ENCODE data around the gene KAT5. TPM values are rescaled to one million over a fixed set of nuclear protein-coding genes. Genes with fewer than 3 reads are reported as not detected.
"Not testable (repeated sequence)": the region's sequence is repeated elsewhere in the genome, so short reads cannot be mapped to it uniquely, and the experiment has no call there.

The KAT5 gene
- 47.2 and 72.2 TPM in 2 replicates for total RNA-seq

- TF ChIP-seq CTCF (conservative IDR thresholded peaks at IDR 0.05; ENCODE audit: low read depth, low read length): peak; percentile 98
- H3K4me3 ChIP-seq (ENCODE audit: low read depth, low read length): peak within 1 kb of the TSS; percentile 74
- DNase-seq (ENCODE audit: low read depth): peak; percentile 82
Measured at GRCh38 chr11:65711785-65712632, at the start of gene KAT5. KAT5 (plus strand) TSS chr11:65712252; CDS start chr11:65712268, 16 bp downstream.

GRCh38 chr11:65662799-65663638, 49.0 kb upstream of the KAT5 start, which contains the start of gene RELA:
RELA (minus strand) TSS chr11:65662916; CDS start chr11:65662832, 84 bp downstream.
- DNase-seq (ENCODE audit: low read depth): peak; percentile 39
- TF ChIP-seq CTCF (conservative IDR thresholded peaks at IDR 0.05; ENCODE audit: low read depth, low read length): no peak
- H3K4me3 ChIP-seq (ENCODE audit: low read depth, low read length): peak within 1 kb of the TSS; percentile 100

- no peak for DNase-seq (ENCODE audit: low read depth)
- no peak for TF ChIP-seq CTCF (conservative IDR thresholded peaks at IDR 0.05; ENCODE audit: low read depth, low read length)
- peak overlapping the region; percentile 100 for H3K4me3 ChIP-seq (ENCODE audit: low read depth, low read length)
Measured at GRCh38 chr11:65663639-65664200, 48.3 kb upstream of the KAT5 start.

GRCh38 chr11:65672180-65672860, 39.7 kb upstream of the KAT5 start:
- DNase-seq (ENCODE audit: low read depth): no peak
- H3K4me3 ChIP-seq (ENCODE audit: low read depth, low read length): no peak overlapping the region
- no peak for TF ChIP-seq CTCF (conservative IDR thresholded peaks at IDR 0.05; ENCODE audit: low read depth, low read length)

GRCh38 chr11:65672982-65673381, 39.1 kb upstream of the KAT5 start:
- no peak for TF ChIP-seq CTCF (conservative IDR thresholded peaks at IDR 0.05; ENCODE audit: low read depth, low read length)
- H3K4me3 ChIP-seq (ENCODE audit: low read depth, low read length): no peak overlapping the region
- no peak for DNase-seq (ENCODE audit: low read depth)

- TF ChIP-seq CTCF (conservative IDR thresholded peaks at IDR 0.05; ENCODE audit: low read depth, low read length): no peak
- no peak for DNase-seq (ENCODE audit: low read depth)
- H3K4me3 ChIP-seq (ENCODE audit: low read depth, low read length): no peak overlapping the region
Measured at GRCh38 chr11:65680192-65680743, 31.8 kb upstream of the KAT5 start.

- not testable (repeated sequence) for DNase-seq (ENCODE audit: low read depth); H3K4me3 ChIP-seq (ENCODE audit: low read depth, low read length)
Measured at GRCh38 chr11:65683480-65683879, 28.6 kb upstream of the KAT5 start.

Data from epithelial cell of proximal tubule (primary cell).